Suprapubic skin (tissue), 3 donors: ENCODE results near the gene RELT.

ENCODE experiments used
- POLR2A ChIP-seq, 2 donors: fragments of 450-650 bp; IDR thresholded peaks; one replicate each; pipeline ENCODE4 v1.6.1; 2017; ENCODE audit warnings: antibody characterized with exemption in 2 of 2, mild to moderate bottlenecking in 2 of 2, moderate library complexity in 2 of 2
- TF ChIP-seq, protein P1 (sequence below), 2 donors: fragments of 200-600 bp in 1 of 2; fragments of 450-650 bp in 1 of 2; sonication (generic) in 1 of 2; IDR thresholded peaks; one replicate each; pipeline ENCODE4 v1.5.1; 2016 to 2019; ENCODE audit warnings: antibody characterized with exemption in 2 of 2, mild to moderate bottlenecking in 1 of 2, moderate library complexity in 1 of 2

DNA sequence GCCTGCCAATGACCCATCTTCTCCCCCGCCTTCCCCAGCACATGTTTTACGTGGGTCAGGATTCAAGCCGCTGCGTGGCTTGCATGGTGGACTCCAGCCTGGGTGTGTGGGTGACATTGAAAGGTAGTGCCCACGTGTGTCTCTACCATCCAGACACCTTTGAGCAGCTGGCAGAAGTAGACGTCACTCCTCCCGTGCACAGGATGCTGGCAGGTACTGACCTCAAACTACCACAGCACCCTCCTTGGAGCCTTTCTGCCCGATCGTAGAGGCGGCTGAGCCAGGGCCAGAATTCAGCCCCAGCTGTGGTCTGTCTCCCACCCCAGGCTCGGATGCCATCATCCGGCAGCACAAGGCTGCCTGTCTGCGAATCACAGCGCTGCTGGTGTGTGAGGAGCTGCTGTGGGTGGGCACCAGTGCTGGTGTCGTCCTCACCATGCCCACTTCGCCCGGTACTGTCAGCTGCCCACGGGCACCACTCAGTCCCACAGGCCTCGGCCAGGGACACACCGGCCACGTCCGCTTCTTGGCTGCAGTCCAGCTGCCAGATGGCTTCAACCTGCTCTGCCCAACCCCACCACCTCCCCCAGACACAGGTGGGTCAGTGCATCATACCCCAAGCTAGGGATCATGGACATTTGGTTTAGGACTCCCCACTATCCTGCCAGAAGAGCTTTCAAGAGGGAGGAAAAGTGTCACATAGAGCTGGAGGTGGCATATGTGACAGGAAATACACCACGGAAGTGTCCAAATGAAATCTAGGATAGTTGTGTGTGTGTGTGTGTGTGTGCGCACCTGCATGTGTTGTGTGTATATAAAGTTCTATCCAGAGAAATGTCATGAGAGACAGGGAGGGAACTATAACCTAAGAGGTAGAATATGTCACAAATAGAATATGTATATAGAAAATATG, 10.6 kb upstream of the RELT start:
- no peak for TF ChIP-seq POLR2A (IDR thresholded peaks at IDR 0.05)
- TF ChIP-seq, protein P1, sequence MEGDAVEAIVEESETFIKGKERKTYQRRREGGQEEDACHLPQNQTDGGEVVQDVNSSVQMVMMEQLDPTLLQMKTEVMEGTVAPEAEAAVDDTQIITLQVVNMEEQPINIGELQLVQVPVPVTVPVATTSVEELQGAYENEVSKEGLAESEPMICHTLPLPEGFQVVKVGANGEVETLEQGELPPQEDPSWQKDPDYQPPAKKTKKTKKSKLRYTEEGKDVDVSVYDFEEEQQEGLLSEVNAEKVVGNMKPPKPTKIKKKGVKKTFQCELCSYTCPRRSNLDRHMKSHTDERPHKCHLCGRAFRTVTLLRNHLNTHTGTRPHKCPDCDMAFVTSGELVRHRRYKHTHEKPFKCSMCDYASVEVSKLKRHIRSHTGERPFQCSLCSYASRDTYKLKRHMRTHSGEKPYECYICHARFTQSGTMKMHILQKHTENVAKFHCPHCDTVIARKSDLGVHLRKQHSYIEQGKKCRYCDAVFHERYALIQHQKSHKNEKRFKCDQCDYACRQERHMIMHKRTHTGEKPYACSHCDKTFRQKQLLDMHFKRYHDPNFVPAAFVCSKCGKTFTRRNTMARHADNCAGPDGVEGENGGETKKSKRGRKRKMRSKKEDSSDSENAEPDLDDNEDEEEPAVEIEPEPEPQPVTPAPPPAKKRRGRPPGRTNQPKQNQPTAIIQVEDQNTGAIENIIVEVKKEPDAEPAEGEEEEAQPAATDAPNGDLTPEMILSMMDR (IDR thresholded peaks at IDR 0.05), result no peak
